Stimulated activated CD4-positive, alpha-beta T cell treated with anti-CD3 and anti-CD28 coated beads, TNF-alpha, amount 100 ng/mL, for 4 hours (primary cell): ENCODE data around the gene ME1.
A peak's percentile ranks its signal among the peaks of the same experiment; 100 is the strongest.
"Not testable (repeated sequence)": the region's sequence is repeated elsewhere in the genome, so short reads cannot be mapped to it uniquely, and the experiment has no call there.

ENCODE experiments used
- DNase-seq, 3 experiments: peaks; one replicate each; pipeline ENCODE4 v3.0.0-alpha.2; 2020; ENCODE audit warnings: low read depth in 3 of 3

ME1 gene

GRCh38 chr6:83258517-83258916 lies 172.3 kb downstream of the ME1 start:
- DNase-seq = no peak

GRCh38 chr6:83257791-83258190 lies 173.1 kb downstream of the ME1 start:
- no peak for DNase-seq

- not testable (repeated sequence) for DNase-seq
Measured at GRCh38 chr6:83256719-83257118, 174.1 kb downstream of the ME1 start.

- DNase-seq = no peak
Measured at GRCh38 chr6:83252719-83253118, 178.1 kb downstream of the ME1 start.

GRCh38 chr6:83250235-83250634 lies 180.6 kb downstream of the ME1 start:
- DNase-seq = no peak

- DNase-seq = no peak
Measured at GRCh38 chr6:83247471-83247870, 183.4 kb downstream of the ME1 start.

- DNase-seq = no peak
Measured at GRCh38 chr6:83231146-83231545, 199.7 kb downstream of the ME1 start.

GRCh38 chr6:83226517-83226916 lies 204.3 kb downstream of the ME1 start:
- DNase-seq = no peak

GRCh38 chr6:83221889-83222479 lies 208.9 kb downstream of the ME1 start:
- no peak for DNase-seq

- no peak for DNase-seq
Measured at GRCh38 chr6:83221276-83221675, 209.6 kb downstream of the ME1 start.

GRCh38 chr6:83220121-83220520 lies 210.7 kb downstream of the ME1 start:
- no peak for DNase-seq

- no peak for DNase-seq
Measured at GRCh38 chr6:83218646-83219045, 212.2 kb downstream of the ME1 start.

- no peak for DNase-seq
Measured at GRCh38 chr6:83216806-83217205, 214.0 kb downstream of the ME1 start.

- peak in 2 of 3 experiments; percentile 17 to 21 for DNase-seq
Measured at GRCh38 chr6:83215131-83216047, 215.5 kb downstream of the ME1 start.

GRCh38 chr6:83202031-83202430 lies 228.8 kb downstream of the ME1 start:
- DNase-seq = no peak

- no peak for DNase-seq
Measured at GRCh38 chr6:83199863-83200225, 231.0 kb downstream of the ME1 start.

- DNase-seq = no peak
Measured at GRCh38 chr6:83199173-83199862, 231.5 kb downstream of the ME1 start.

- DNase-seq = no peak
Measured at GRCh38 chr6:83198486-83199172, 232.2 kb downstream of the ME1 start.

- DNase-seq = no peak
Measured at GRCh38 chr6:83193747-83194566, 236.9 kb downstream of the ME1 start.

- peak; percentile 75 to 77 (median 76) for DNase-seq
Measured at GRCh38 chr6:83192871-83193746, 237.7 kb downstream of the ME1 start, which contains the start of the genes PGM3 and RWDD2A. Gene PGM3, minus strand, starts transcription at chr6:83193265. Its CDS starts 2,253 bp downstream, at chr6:83191012. Gene RWDD2A, plus strand, starts transcription at chr6:83193357. Its CDS starts 1,095 bp downstream, at chr6:83194452.
